GM18870 (cell line): ENCODE measurements around the gene PTK7.
"Not testable (repeated sequence)": the region's sequence is repeated elsewhere in the genome, so short reads cannot be mapped to it uniquely, and the experiment has no call there.

ENCODE experiments used
- ATAC-seq: cut with Tn5 transposase; IDR thresholded peaks from one replicate; pipeline ENCODE4 v1.9.1; 2021; ENCODE audit warnings: moderate library complexity; ENCODE audit not compliant: unreplicated experiment

PTK7 gene

DNA sequence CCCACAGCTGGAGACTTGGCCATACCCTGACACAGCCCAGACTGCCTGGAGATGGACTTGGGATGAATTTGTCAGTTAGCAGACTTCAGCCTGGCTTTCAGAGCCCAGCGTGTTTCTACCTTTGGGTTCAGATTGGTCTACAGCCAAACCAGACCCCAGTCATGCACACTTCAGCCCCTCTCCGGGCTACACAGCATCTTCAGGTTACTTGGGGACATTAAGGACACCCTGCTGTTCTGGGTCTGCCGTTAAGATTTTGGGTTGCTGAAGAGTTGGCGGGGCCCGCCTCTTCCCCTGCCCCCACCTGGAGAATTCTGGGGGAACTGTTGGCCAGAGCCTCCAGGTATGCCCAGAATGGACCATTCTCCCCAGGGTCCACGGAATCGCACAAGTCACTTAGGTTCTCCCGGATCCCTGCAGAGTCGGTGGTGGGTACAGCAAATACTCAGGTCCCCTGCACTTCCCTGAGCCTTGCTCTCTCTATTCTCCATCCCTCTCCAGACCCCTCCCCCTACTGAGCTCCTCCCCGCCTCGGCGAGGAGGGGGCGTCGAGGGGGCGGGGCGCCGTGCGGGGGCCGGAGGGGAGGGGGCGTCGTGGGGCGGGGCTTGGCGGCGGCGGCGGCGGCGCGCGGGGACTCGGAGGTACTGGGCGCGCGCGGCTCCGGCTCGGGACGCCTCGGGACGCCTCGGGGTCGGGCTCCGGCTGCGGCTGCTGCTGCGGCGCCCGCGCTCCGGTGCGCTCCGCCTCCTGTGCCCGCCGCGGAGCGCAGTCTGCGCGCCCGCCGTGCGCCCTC lies at the start of gene PTK7:
TSS of gene PTK7 (plus strand) at position 645 of the 794 bp plus-strand sequence. CDS start 175 bp downstream, outside the sequence.
- ATAC-seq, result no peak

DNA sequence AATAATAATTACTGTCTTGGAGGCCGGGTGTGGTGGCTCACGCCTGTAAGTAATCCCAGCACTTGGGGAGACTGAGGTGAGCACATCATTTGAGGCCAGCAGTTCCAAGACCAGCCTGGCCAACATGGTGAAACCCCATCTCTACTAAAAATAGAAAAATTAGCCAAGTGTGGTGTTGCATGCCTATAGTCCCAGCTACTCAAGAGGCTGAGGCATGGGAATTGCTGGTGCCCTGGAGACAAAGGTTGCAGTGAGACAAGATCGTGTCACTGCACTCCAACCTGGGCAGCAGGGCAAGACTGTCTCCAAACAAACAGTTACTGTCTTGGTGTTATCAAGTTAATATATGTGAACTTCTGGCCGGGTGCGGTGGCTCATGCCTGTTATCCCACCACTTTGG lies 49.7 kb upstream of the PTK7 start:
- ATAC-seq, result no peak

DNA sequence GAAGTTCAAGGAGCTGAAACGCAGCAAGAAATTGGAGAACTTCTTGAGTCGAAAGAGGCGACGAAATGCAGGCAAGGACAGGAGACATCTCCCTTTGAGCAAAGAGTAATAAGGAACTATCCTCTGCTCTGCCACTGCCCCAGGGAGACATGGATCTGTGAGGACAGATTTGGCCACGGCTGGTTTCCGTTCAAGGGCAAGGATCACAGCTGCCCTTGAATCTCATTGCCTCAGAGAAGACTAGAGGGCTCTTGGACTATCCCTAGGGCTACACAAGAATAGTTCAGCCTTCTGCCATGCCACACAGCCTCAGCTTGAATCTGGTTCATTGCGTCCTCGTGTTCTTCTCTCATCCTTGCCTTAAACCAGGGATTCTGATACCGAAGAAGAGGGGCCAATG lies 47.0 kb upstream of the PTK7 start:
- ATAC-seq, result no peak

DNA sequence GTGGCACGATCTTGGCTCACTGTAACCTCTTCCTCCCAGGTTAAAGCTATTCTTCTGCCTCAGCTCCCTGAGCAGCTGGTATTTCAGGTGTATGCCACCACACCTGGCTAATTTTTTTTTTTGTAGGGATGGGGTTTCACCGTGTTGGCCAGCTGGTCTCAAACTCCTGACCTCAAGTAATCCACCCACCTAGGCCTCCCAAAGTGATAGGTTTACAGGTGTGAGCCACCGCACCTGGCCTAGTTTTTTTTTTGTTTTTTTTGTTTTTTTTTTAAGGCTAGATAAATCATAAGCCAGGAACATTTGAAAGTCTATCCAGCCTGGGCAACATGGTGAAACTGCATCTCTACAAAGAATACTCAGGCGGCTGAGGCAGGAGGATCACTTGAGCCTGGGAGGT lies 43.8 kb upstream of the PTK7 start:
- ATAC-seq, result no peak

DNA sequence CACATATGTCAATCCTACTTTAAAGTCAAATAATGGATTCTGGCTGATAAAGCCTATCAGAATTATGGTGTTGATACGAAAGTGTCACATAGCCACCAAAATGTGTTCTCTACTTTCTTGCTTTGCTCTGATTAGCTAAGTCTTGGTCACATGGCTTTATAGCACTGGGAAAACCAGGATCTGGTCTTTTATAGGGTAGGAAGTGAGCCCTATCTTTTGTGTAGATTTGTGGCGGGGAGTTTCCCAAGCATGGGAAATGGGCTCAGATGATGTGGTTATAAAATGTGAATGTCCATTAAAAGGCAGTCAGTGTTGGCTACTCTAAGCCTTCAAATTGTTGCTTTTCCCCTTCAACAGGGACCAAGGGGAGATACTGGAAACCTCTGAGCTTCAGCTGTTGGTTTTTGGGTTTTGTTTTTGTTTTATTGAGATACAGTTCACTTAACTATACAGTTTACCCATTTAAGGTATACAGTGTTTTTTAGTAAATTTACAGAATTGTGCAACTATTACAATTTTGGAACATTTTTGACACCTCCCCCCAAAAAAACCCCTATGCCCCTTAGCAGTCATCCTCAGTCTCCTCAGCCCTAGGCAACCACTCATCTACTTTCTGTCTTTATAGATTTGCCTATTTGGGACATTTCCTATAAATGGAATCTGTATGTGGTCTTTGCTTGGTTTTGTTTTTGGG lies 42.5 kb upstream of the PTK7 start:
- no peak for ATAC-seq

DNA sequence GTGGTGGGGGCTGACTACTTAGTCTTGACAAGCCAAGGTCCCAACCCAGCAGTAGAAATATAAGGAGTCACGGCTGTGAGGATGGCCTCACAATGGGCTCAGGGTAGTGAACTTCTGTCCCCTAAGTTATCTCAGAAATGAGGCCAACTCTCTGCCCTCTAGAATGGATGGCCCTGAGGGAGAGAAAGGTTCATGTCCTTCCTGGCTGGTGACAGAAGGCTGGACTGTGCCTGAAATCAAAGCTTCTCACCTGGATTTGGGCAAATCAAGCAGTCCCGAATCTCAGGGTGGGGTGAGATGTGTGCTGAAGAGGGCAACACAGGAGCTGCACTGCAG lies 42.0 kb upstream of the PTK7 start:
- no peak for ATAC-seq

DNA sequence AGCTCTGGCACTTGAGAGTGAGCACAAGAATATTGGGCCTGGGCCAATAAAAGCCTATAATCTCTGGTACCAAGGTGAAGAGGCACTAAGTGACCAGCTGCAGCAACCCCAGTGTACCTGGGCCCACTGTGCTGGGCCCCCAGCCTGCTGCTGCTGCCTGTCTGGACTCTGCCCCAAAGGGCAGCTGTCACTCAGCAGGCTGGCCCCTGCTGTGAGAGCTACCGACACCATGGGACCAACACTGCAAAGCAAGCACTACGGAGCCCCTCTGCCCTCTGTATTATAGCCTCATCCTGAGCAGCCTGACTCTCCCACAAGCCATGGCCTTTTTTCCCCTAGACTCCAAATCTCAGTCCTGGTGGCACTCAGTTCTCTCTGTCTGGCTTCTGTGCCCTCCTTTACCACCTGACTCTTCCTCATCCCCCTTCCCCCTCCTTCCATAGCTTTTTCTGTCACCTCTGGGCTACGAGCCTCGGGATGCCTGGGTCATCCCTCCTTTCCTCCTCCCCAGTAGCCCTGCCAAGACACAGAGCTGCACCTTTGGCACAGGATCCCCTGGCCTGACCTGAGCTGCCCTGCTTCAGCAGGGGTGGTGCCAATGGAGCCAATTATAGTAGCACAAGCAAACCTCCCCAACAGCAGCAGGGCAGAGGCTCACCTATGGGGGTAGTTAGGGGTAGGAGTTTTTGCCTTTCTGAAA lies 40.5 kb upstream of the PTK7 start:
- ATAC-seq, result no peak

DNA sequence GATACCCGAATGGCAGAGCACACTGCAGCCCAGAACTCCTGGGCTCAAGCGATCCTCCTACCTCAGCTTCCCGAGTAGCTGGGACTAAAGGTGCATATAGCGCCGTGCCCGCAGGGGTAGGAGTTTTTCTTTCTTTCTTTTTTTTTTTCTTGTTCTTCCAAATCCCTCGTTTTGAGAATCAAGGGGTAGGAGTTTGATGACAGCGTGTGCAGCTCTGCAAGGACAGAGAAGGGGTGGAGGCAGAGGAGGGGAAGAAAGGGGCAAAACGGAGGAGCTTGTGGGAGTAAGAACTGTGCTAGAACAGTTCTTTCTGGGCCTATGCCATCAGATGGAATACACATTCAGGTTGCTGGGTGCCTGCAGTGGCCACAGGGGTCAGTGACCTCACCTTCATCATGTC lies 39.4 kb upstream of the PTK7 start:
- ATAC-seq, result no peak

DNA sequence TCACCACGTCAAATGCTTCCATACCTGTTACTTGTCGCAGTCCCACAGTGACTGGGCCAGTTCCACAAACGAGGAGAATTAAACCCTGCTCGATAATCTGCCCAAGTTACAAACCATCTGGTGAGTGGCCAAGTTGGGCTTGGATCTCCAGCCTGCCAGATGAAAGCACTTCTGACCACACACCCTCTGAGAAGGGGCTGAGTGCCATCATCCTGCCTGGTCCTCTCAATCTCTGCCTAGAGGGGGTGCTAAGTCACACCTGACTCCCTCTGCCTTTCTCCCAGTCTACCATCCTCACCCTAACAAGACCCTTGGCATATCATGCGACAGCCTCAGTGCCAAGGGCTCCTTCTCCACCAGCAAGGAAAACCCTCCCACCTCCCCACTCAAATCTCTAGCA lies 38.9 kb upstream of the PTK7 start:
- ATAC-seq, result no peak

DNA sequence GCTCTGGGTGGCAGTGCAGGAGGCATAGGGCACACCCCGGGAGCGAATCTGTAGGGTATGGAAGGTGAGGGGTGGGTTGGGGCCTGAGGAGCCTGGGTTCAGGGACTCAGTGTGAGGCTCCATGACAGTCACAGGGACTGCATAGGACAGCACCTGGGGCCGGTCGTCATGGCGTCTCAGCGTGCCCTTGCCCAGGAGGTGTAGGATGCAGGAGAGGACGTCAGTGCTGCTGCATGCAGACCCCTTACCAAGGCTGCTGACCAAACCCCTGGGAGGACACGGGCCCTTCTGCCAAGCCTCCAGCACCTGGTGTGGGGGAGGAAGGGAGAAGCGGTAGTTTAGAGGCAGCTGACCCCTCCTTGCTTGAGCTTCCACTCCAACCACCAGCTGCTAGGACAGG lies 38.4 kb upstream of the PTK7 start:
- ATAC-seq, result no peak

DNA sequence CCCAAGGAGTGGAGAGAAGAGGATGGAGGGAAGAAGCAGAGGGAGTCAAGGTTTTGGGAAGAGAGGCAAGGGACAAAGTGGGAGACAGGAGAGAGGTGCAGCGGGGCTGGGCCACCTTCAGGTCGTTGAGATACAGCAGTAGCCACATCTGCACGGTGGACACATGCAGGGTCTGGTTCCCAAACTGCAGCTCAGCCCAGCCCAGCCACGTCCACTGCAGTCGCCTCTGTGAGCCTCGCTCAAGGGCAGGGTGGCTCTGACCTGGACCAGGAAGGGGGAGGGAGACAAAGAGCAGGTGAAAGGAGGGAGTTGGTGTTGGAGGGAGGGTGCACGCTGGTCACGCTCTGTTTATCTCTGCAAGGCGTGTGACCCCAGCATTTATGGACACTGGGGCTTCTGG lies 37.4 kb upstream of the PTK7 start:
- no peak for ATAC-seq

DNA sequence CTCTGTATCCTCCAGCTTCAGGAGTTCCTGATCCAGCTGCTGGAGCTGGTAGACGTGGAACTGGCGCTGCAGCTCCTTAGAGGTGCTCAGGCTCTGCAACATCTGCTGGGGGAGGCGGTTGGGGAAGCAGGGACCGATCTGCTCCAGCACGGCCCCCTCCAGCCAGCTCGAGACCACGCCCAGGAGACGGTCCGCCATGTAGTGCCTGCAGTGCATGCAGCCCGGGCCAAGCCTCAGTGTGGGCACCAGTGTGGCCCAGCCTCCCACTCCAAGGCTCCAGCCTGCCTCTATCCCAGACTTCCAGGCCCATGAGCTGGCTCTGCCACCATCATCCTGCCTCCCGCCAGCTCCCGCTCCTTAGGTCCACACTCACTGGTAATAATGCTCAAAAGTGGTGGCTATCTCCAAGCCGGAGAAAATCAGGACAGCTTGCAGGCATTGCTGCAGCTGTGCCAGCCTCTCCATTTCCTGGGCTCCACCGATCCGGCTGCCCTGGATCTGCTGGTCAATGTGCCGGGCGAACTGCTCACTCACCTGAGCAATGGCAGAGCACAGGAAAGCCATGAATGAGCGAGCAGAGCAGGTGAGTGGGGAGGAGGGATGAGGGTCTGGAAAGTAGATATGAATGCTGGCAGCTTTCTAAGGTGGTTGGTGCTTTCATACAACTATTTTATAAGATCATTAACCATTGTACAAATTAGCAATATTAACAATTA lies 35.4 kb upstream of the PTK7 start:
- ATAC-seq, result no peak

DNA sequence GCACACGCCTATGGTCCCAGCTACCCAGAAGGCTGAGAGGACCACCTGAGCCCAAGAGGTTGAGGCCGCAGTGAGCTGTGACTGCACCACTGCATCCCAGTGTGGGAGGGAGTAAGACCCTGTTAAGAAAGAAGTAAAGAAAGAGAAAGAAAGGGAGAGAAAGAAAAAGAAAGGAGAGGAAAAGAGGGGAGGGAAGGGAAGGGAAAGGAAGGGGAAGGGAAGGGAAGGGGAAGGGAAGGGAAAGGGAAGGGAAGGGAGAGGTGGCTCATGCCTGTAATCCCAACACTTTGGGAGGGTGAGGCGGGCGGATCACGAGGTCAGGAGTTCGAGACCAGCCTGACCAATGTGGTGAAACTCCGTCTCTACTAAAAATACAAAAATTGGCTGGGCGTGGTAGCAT lies 34.6 kb upstream of the PTK7 start:
- ATAC-seq, result not testable (repeated sequence)

DNA sequence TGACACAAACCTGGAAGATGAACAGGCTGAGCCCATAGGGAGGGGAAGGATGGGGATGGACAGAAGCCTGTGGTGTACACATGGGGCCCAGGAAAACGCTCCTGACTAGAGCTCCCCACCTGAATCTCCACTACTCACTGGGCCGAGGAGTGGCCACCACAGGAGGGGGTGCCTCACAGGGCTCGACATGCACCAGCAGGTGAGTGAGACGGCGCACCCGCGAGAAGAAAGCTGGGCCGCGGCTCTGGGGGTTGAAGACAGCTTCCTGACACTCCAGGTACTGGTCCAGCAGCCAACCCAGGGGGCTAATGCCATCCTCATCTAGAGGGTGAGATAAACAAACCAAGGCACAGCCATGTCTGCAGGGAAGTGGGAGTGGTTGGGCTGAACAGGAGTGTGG lies 32.8 kb upstream of the PTK7 start:
- no peak for ATAC-seq

DNA sequence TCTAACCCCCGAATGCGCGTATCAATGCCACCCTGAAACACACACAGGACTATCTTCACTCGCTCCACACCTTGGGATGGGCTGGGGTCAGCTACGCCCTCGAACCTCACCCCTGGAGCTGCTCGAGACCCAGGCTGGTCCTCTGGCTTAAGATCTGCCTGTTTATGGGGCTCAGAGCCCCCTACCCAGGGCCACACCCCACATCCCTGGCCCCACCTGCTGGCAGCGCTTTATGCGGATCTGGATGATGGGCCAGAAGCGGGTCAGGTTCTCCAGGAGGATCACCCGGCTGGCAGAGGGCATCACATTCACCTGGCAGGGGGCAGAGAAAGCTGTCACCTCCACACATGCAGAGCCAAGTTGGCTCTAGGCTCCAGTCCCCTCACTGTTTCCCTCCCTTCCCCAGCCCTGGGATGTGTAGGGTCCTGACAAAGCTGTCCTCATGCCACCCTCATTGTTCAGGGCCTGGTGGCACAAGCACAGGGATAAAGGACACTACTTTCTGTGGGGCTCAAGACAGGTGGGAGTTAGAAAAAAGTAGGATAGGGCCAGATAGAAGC lies 30.7 kb upstream of the PTK7 start:
- no peak for ATAC-seq

DNA sequence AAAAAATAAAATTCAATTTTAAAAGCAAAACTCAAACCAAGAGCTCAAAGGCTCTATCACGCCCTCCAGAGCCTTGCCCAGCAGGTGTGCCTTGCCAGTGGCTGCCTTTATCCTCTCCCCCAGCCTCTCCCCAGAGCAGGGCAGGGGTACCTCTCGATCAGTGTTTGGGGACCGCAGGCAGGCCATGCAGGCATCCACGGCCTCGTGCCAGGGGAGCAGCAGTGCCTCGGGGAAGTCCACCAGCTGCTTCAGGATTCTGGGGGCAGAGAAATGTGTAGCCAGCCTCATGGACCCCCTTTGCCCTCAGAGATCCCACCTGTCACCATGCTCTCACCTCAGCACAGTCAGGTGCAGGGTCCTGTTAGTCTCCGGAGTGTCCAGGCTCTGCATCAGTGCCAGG lies 28.1 kb upstream of the PTK7 start:
- ATAC-seq, result no peak

DNA sequence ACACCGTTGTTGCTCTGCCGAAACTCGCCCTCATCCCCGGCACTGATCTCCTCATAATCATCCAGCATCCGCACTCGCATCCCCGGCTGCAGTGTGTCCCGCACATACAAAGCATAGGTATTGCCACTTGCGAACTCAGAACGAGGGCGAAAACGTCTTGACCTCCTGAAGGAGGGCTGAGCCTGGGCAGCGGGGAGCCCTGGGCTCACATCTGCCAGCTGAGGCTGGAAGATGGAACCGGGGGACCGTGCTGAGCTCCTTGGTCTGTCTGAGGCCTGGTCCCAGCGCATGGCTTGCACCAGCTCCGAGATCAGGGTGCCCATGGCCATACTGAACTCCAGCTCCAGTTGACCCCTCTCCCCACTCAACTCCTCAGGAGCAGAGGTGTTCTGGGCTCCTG lies 25.1 kb upstream of the PTK7 start:
- ATAC-seq, result no peak

DNA sequence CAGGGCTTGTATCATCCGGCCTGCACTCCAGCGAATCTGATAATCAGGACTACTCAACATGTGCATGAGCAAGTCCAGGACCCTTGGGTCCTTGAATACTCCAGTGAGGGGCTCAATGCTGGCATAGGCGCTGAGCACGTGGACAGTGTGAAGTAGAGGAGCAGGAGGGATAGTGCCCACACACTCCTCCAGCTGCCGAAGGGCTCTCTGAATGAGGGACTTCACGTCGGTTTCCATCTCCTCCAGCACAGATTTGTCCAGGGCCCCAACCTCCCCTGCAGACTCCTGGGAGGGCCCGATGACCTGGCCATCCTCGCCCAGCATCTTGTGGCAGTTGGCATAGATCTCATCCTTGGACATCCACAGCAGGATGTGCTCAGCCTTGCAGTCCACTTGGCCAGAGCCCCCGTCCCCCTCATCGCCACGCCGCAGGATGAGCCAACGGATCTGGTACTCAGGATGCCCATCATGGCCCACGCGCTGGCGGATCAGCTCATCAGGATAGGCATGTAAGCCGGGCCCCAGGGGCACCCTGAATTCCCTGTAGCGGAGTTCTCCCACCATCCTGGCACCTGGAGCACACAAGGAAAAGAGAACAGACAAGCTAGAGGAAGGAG lies 23.8 kb upstream of the PTK7 start:
- ATAC-seq, result no peak

DNA sequence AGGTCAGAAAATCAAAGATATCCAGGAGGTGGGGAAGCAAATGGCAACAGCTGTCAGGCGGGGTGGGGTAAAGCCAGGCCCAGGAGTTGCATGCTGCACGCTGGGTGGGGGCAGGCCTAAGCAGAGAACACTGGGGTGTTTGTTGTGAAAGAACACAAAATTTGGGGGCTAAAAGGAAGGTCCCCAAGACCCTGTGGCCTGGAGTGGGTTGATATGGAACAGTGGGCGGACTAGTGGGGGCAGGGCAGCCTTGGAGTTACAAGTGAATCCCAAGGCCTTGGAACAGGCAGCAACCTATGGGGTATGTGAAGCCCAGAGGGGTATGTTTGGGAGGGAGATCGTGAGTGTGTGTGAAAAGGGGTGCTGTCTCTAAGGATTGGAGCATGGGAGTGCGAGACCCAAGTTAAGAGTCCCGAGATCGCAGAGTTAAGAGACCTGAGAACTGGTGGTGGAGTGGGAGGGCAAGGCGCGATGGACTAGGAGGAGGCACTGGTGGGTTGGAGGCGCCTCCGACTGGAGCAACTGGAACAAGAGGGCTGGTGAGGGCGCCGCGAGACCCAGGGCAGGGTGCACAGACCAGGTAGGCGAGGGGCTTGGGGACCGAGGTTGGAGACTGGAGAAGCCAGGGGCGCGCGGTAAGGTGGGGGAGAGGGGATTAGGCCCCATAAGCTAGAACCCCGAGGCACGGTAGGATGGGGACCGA lies 23.1 kb upstream of the PTK7 start:
- ATAC-seq, result no peak

DNA sequence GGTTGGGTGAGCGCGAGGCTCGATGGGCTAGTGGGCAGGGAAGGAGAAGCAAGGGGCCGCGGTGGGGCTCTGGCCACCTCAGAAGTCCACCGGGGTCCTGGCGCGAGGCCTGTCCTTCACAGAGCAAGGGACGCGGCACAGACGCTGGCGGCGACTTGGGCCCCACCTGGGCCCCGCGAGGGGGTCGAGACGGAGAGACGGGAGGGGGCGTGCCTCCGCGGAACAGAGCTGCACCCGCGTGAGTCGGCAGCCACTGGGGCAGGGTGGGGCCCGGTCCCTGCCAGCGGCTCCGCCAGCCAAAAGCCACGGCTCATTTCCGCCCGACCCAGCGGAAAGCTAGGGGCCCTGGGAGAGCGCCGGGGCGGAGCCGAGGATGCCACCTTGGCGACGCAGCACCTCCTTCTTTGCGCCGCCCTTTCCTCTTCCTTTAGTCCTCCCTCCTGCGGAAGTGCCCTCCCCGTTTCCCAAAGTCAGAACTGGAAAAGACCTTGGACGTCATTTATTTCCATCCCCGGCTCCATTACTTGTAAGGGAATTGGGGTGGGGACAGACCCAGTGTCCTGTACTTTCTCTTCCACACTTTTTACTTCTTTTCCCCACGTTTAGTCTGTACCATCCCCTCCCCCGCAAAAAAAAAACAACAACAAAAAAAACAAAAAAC lies 22.4 kb upstream of the PTK7 start, which contains the start of gene CUL7:
TSS of gene CUL7 (minus strand) at position 307 of the 661 bp plus-strand sequence. CDS start 1,063 bp downstream, outside the sequence.
- peak; percentile 70 for ATAC-seq
